HepG2 (cell line): Measurements from ENCODE around the gene AGTRAP. TPM values are rescaled to one million over a fixed set of nuclear protein-coding genes. Genes with fewer than 3 reads are reported as not detected.

ENCODE experiments used
- ARHGAP35 ChIP-seq: sonication (generic); formaldehyde crosslinking; IDR thresholded peaks from 2 replicates; pipeline ENCODE4 v1.9.0; 2022; ENCODE audit warnings: mild to moderate bottlenecking, inconsistent platforms, moderate library complexity, missing genetic modification reagents, borderline replicate concordance
- ATF7-NPFF ChIP-seq: sonication (generic); formaldehyde crosslinking; IDR thresholded peaks from 2 replicates; pipeline ENCODE4 v1.8.1; 2023; ENCODE audit warnings: mild to moderate bottlenecking, low read depth, missing genetic modification reagents, moderate library complexity
- CREM ChIP-seq, 2 experiments: sonication (generic) in 1 of 2; formaldehyde crosslinking in 1 of 2; IDR thresholded peaks; 2 replicates each; pipeline versions ENCODE4 v1.4.0 to v1.6.1; 2016 to 2020; ENCODE audit warnings: antibody characterized with exemption in 1 of 2, mild to moderate bottlenecking in 1 of 2, missing genetic modification reagents in 1 of 2
- ELF4 ChIP-seq: sonication (generic); formaldehyde crosslinking; IDR thresholded peaks from 2 replicates; pipeline ENCODE4 v1.5.0; 2020; ENCODE audit warnings: missing genetic modification reagents, mild to moderate bottlenecking, moderate library complexity, borderline replicate concordance
- FLYWCH1 ChIP-seq: sonication (generic); formaldehyde crosslinking; IDR thresholded peaks from 2 replicates; pipeline ENCODE4 v1.8.1; 2023; ENCODE audit warnings: mild to moderate bottlenecking, missing genetic modification reagents
- IKZF1 ChIP-seq: fragments of 450-650 bp; IDR thresholded peaks from 2 replicates; pipeline ENCODE4 v1.7.1; 2016
- KMT2B ChIP-seq: IDR thresholded peaks from 2 replicates; pipeline ENCODE4 v1.6.1; 2016; ENCODE audit warnings: missing genetic modification reagents, missing compliant biosample characterization
- NFATC3 ChIP-seq: sonication (generic); formaldehyde crosslinking; IDR thresholded peaks from 2 replicates; pipeline ENCODE4 v1.5.1; 2020; ENCODE audit warnings: mild to moderate bottlenecking, missing genetic modification reagents
- PAX8 ChIP-seq: sonication (generic); formaldehyde crosslinking; IDR thresholded peaks from 2 replicates; pipeline ENCODE4 v1.8.0; 2022; ENCODE audit warnings: mild to moderate bottlenecking, missing genetic modification reagents, borderline replicate concordance
- PBX2 ChIP-seq: IDR thresholded peaks from 2 replicates; pipeline ENCODE4 v1.6.1; 2016; ENCODE audit warnings: control low read depth
- PPARG ChIP-seq: conservative IDR thresholded peaks from 2 replicates; pipeline ENCODE4 v1.6.1; 2016; ENCODE audit warnings: missing biosample characterization, missing genetic modification reagents
- PRDM15 ChIP-seq: sonication (generic); formaldehyde crosslinking; IDR thresholded peaks from 2 replicates; pipeline ENCODE4 v1.4.0; 2020; ENCODE audit warnings: missing genetic modification reagents
- RCOR2 ChIP-seq: IDR thresholded peaks from 2 replicates; pipeline ENCODE4 v1.6.1; 2016; ENCODE audit warnings: missing biosample characterization, missing genetic modification reagents
- SOX5 ChIP-seq: IDR thresholded peaks from 2 replicates; pipeline ENCODE4 v1.6.1; 2016; ENCODE audit warnings: borderline replicate concordance
- ZC3H4 ChIP-seq: sonication (generic); formaldehyde crosslinking; IDR thresholded peaks from 2 replicates; pipeline ENCODE4 v1.4.0; 2020; ENCODE audit warnings: missing genetic modification reagents, borderline replicate concordance
- ZFP36L2 ChIP-seq: sonication (generic); formaldehyde crosslinking; IDR thresholded peaks from 2 replicates; pipeline ENCODE4 v1.4.0; 2020; ENCODE audit warnings: missing genetic modification reagents
- ZFP91 ChIP-seq: sonication (generic); formaldehyde crosslinking; IDR thresholded peaks from 2 replicates; pipeline ENCODE4 v1.9.0; 2022; ENCODE audit warnings: missing genetic modification reagents, mild to moderate bottlenecking, borderline replicate concordance
- ZNF10 ChIP-seq: sonication (generic); formaldehyde crosslinking; IDR thresholded peaks from 2 replicates; pipeline ENCODE4 v1.4.0; 2020; ENCODE audit warnings: mild to moderate bottlenecking, low read depth, missing genetic modification reagents, borderline replicate concordance
- ZNF44 ChIP-seq: sonication (generic); formaldehyde crosslinking; IDR thresholded peaks from 2 replicates; pipeline ENCODE4 v1.5.1; 2020; ENCODE audit warnings: mild to moderate bottlenecking, missing genetic modification reagents
- ZNF574 ChIP-seq: sonication (generic); formaldehyde crosslinking; IDR thresholded peaks from 2 replicates; pipeline ENCODE4 v1.4.0; 2020; ENCODE audit warnings: missing genetic modification reagents
- ZNF782 ChIP-seq: sonication (generic); formaldehyde crosslinking; IDR thresholded peaks from 2 replicates; pipeline ENCODE4 v1.4.0; 2020; ENCODE audit warnings: missing genetic modification reagents, mild to moderate bottlenecking, borderline replicate concordance
- polyA plus RNA-seq, 8 experiments: library from polyadenylated mRNA; depleted of rRNA in 3 of 8; stranded (reverse) in 7 of 8; unstranded in 1 of 8; fragments of >200 nt; fragmentation: Illumina TruSeq in 4 of 8; extraction: Trizol in 4 of 8; gene quantifications; 2 replicates each; pipeline versions ENCODE4 v1.2.1 to v1.2.3, GENCODE V29; 2011 to 2016; ENCODE audit warnings: low read depth in 4 of 8, missing spikeins in 1 of 8, mixed read lengths in 1 of 8; ENCODE audit not compliant: insufficient read depth in 1 of 8
- total RNA-seq, 5 experiments: library from RNA; depleted of rRNA; stranded (reverse); fragments of >200 nt; fragmentation: Illumina TruSeq; extraction: Trizol; gene quantifications; 2 replicates each; pipeline ENCODE4 v1.2.3, GENCODE V29; 2016; ENCODE audit warnings: low read depth in 1 of 5

AGTRAP gene
- total and polyA plus RNA-seq, 2 of the 13 experiments (the other 11 are each of a cell fraction or from before 2014, with no cell fraction given): 28.3 to 32.0 TPM

- TF ChIP-seq PRDM15 (no peak), ELF4 (CRISPR knock-in tag) (no peak), ZC3H4 (CRISPR knock-in tag) (no peak), ATF7-NPFF (CRISPR knock-in tag) (0 out of 2 replicates have a peak, but pooled peaks have one; percentile 22), IKZF1 (no peak), ZFP36L2 (CRISPR knock-in tag) (no peak), ZNF782 (CRISPR knock-in tag) (no peak), RCOR2 (CRISPR knock-in tag) (no peak), KMT2B (CRISPR knock-in tag) (no peak), ARHGAP35 (CRISPR knock-in tag) (no peak), ZNF574 (no peak), ZNF44 (no peak), CREM (IDR thresholded peaks at IDR 0.05) (no peak), CREM (CRISPR knock-in tag; IDR thresholded peaks at IDR 0.05) (no peak), ZFP91 (peak; percentile 76; the same call in 1 of the 2 replicates), PAX8 (no peak), ZNF10 (no peak), FLYWCH1 (no peak), PBX2 (CRISPR knock-in tag) (no peak), SOX5 (CRISPR knock-in tag) (no peak), NFATC3 (CRISPR knock-in tag) (no peak), PPARG (CRISPR knock-in tag) (no peak)
Observed at GRCh38 chr1:11784993-11785769, 49.2 kb downstream of the AGTRAP start (continued).
